Uterus (tissue), 2 donors: ENCODE results near the gene EPHA2.

ENCODE experiments used
- CTCF ChIP-seq, 4 experiments: fragments of 200-600 bp in 2 of 4; fragments of 450-650 bp in 2 of 4; sonication (generic) in 2 of 4; IDR thresholded peaks; one replicate each; pipeline ENCODE4 v1.5.1; 2016 to 2019; ENCODE audit warnings: antibody characterized with exemption in 4 of 4, mild to moderate bottlenecking in 2 of 4, moderate library complexity in 1 of 4
- POLR2A ChIP-seq, 2 donors: fragments of 450-650 bp; IDR thresholded peaks; one replicate each; pipeline ENCODE4 v1.6.1; 2016; ENCODE audit warnings: antibody characterized with exemption in 2 of 2, mild to moderate bottlenecking in 1 of 2, moderate library complexity in 1 of 2

- no peak for TF ChIP-seq POLR2A (IDR thresholded peaks at IDR 0.05)
- TF ChIP-seq CTCF (IDR thresholded peaks at IDR 0.05) = no peak
These were observed 43.9 kb downstream of the EPHA2 start for GRCh38 chr1:16111771-16112595.
